SU-DHL-6 (cell line): Measurements from ENCODE around the gene ANO6.

Experiments used
- EZH2phosphoT487 ChIP-seq: fragments of 200-600 bp; sonication (generic), shearing (Covaris generic); conservative IDR thresholded peaks from 2 replicates; pipeline ENCODE4 v1.6.1; 2018; ENCODE audit warnings: mild to moderate bottlenecking, antibody characterized with exemption, low read length, moderate library complexity, mixed read lengths
- TF ChIP-seq, protein P1 (sequence below): fragments of 200-600 bp; sonication (generic); IDR thresholded peaks from one replicate; pipeline ENCODE4 v1.5.1; 2017; ENCODE audit warnings: antibody characterized with exemption, mild to moderate bottlenecking, low read length, moderate library complexity; ENCODE audit not compliant: insufficient read depth, poor library complexity, severe bottlenecking

DNA sequence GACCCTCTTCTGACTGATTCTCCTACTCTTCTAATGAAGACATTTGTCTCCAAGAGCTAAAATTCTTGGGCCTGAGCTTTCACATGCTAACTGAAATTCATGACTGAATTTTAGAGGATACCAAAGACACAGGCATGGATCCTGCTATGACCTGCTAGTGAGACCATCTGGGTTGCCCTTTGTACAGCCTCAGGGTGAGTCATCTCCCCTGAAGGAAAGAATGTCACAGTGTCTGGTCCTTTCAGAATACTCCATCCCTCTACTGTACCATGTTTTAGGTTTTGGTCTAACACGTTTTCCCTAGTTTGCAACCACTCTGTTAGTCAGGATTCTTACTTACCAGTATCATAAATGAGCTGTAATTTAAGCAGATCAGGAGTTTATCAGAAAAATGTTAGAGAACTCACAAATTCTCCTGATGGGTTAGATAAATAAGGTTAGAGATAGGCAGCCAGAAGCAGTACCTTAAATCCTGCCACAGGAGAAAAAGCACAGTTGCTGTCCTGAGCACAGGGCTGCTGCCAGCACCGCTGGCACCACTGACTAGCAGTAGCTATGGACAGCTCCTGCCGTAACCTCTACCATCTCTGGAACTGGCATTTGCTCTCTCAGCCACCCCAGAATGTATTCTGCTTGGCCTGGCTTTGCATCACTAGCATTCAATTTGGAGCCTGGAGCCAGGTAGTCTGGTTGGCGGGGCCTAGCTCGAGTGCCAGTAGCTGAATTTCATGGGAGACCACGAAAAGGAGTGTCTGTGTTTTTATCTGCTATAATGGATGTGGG, 127.6 kb downstream of the ANO6 start:
- TF ChIP-seq, protein P1, sequence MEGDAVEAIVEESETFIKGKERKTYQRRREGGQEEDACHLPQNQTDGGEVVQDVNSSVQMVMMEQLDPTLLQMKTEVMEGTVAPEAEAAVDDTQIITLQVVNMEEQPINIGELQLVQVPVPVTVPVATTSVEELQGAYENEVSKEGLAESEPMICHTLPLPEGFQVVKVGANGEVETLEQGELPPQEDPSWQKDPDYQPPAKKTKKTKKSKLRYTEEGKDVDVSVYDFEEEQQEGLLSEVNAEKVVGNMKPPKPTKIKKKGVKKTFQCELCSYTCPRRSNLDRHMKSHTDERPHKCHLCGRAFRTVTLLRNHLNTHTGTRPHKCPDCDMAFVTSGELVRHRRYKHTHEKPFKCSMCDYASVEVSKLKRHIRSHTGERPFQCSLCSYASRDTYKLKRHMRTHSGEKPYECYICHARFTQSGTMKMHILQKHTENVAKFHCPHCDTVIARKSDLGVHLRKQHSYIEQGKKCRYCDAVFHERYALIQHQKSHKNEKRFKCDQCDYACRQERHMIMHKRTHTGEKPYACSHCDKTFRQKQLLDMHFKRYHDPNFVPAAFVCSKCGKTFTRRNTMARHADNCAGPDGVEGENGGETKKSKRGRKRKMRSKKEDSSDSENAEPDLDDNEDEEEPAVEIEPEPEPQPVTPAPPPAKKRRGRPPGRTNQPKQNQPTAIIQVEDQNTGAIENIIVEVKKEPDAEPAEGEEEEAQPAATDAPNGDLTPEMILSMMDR, result no peak
- TF ChIP-seq EZH2phosphoT487, result no peak
